Endothelial cell of umbilical vein (primary cell): ENCODE data around the gene ANKRD50.

Experiments
- EZH2 ChIP-seq: IDR thresholded peaks from 2 replicates; pipeline ENCODE4 v1.6.1; 2012; ENCODE audit warnings: borderline replicate concordance, low read depth, mild to moderate bottlenecking, moderate library complexity, low read length, inconsistent platforms; ENCODE audit not compliant: severe bottlenecking
- MYC ChIP-seq: IDR thresholded peaks from one replicate; pipeline ENCODE4 v1.6.1; 2011; ENCODE audit warnings: mild to moderate bottlenecking, low read depth, low read length
- POLR2A ChIP-seq: IDR thresholded peaks from 2 replicates; pipeline ENCODE4 v1.6.1; 2012; ENCODE audit warnings: low read depth, mild to moderate bottlenecking, control low read depth, low read length
- POLR2AphosphoS5 ChIP-seq: IDR thresholded peaks from 2 replicates; pipeline ENCODE4 v1.6.1; 2012; ENCODE audit warnings: low read depth, mild to moderate bottlenecking, control low read depth, low read length, moderate library complexity; ENCODE audit not compliant: insufficient read depth
- TF ChIP-seq, protein P1 (sequence below), 2 donors: IDR thresholded peaks; 1 replicate in 1 of 2; 2 replicates in 1 of 2; pipeline ENCODE4 v1.5.1; 2011; ENCODE audit warnings: low read length in 2 of 2, mild to moderate bottlenecking in 2 of 2, moderate library complexity in 2 of 2, control low read depth in 1 of 2, inconsistent platforms in 1 of 2, low read depth in 1 of 2; ENCODE audit not compliant: insufficient read depth in 1 of 2; ENCODE audit errors: extremely low read depth in 1 of 2
- TF ChIP-seq, protein P2 (sequence below): IDR thresholded peaks from 2 replicates; pipeline ENCODE4 v1.6.1; 2011; ENCODE audit not compliant: insufficient read depth, insufficient read length

- TF ChIP-seq POLR2A (no peak), POLR2AphosphoS5 (no peak), EZH2 (no peak), MYC (no peak)
- TF ChIP-seq, protein P1, sequence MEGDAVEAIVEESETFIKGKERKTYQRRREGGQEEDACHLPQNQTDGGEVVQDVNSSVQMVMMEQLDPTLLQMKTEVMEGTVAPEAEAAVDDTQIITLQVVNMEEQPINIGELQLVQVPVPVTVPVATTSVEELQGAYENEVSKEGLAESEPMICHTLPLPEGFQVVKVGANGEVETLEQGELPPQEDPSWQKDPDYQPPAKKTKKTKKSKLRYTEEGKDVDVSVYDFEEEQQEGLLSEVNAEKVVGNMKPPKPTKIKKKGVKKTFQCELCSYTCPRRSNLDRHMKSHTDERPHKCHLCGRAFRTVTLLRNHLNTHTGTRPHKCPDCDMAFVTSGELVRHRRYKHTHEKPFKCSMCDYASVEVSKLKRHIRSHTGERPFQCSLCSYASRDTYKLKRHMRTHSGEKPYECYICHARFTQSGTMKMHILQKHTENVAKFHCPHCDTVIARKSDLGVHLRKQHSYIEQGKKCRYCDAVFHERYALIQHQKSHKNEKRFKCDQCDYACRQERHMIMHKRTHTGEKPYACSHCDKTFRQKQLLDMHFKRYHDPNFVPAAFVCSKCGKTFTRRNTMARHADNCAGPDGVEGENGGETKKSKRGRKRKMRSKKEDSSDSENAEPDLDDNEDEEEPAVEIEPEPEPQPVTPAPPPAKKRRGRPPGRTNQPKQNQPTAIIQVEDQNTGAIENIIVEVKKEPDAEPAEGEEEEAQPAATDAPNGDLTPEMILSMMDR (IDR thresholded peaks at IDR 0.05; ENCODE audit: extremely low read depth in 1 of 2, insufficient read depth in 1 of 2, low read depth in 1 of 2, low read length in 2 of 2): no peak
- TF ChIP-seq, protein P2, sequence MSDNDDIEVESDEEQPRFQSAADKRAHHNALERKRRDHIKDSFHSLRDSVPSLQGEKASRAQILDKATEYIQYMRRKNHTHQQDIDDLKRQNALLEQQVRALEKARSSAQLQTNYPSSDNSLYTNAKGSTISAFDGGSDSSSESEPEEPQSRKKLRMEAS: no peak
Measured at GRCh38 chr4:124703154-124703553, 9.4 kb downstream of the ANKRD50 start.
